ENCODE data around the gene PYGL.

PYGL gene

GRCh38 chr14:50875359-50876070 lies 68.8 kb downstream of the PYGL start:
- H3K27ac ChIP-seq: no peak overlapping the region
- TF ChIP-seq CTCF (conservative IDR thresholded peaks at IDR 0.05): no peak

- no peak for TF ChIP-seq CTCF (conservative IDR thresholded peaks at IDR 0.05)
- no peak overlapping the region for H3K27ac ChIP-seq
Observed at GRCh38 chr14:50874757-50875156, 69.5 kb downstream of the PYGL start.

GRCh38 chr14:50871914-50872732 lies 72.2 kb downstream of the PYGL start, which contains the start of gene ABHD12B:
TSS of gene ABHD12B (plus strand) at chr14:50872053. CDS start at chr14:50872175, 122 bp downstream.
- no peak for TF ChIP-seq CTCF (conservative IDR thresholded peaks at IDR 0.05)
- H3K27ac ChIP-seq: no peak within 1 kb of the TSS

GRCh38 chr14:50871228-50871627 lies 73.1 kb downstream of the PYGL start:
- no peak overlapping the region for H3K27ac ChIP-seq
- TF ChIP-seq CTCF (conservative IDR thresholded peaks at IDR 0.05): no peak

DNA sequence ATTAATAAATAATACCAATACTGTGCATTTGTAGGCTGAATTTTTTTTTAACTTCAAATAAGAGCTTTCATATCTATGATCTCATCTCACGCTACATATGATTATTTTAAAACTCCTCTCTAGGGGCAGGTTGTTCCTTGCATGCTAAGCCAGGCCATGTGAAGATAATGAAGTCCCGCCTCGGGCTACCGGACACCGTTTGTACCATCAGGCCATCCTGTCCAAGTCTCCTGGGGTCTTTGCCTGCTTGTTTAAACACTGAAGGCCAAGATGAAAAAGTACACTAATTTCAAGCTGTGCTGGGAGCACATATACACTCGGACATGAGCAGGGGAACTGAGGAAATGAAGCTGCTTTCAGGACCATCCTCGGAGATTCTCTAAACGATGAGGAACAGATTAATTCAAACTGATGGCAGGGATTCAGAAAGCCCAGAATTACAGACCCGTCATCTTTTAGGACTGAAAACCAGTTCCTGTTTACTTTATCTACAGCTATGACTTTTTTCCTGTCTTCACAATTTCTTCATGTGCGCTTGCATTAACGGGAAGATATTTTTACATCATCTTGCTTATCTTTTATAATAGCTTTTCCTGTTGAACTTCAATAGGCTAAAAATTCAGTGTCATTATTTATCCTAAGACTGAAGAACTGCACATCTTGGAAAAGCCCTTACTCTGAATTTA lies 78.7 kb downstream of the PYGL start:
- TF ChIP-seq CTCF (conservative IDR thresholded peaks at IDR 0.05): no peak
- H3K27ac ChIP-seq: no peak overlapping the region

- no peak for TF ChIP-seq CTCF (conservative IDR thresholded peaks at IDR 0.05)
- H3K27ac ChIP-seq: no peak overlapping the region
Observed at GRCh38 chr14:50864946-50865345, 79.3 kb downstream of the PYGL start.

DNA sequence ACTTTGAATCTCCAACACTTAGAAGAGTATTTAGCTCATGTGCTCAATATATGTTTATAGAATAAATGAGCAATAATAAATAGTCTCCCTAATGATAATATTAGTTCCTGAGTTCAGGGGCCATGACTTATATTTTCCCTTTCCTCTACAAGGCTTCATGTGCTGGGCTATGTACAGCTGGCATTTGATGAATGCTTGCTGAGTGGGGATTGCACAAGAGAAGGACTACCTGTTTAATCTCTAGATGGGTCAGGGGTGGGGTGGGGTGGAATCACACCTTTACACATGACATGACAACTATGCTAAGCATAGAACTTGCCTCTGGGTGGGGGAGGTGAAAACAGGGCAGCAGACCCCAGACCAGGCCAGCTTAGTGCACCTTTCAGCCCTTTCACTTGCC lies 80.0 kb downstream of the PYGL start:
- TF ChIP-seq CTCF (conservative IDR thresholded peaks at IDR 0.05): no peak
- no peak overlapping the region for H3K27ac ChIP-seq
